ENCODE results near the gene NDUFS7.

DNA sequence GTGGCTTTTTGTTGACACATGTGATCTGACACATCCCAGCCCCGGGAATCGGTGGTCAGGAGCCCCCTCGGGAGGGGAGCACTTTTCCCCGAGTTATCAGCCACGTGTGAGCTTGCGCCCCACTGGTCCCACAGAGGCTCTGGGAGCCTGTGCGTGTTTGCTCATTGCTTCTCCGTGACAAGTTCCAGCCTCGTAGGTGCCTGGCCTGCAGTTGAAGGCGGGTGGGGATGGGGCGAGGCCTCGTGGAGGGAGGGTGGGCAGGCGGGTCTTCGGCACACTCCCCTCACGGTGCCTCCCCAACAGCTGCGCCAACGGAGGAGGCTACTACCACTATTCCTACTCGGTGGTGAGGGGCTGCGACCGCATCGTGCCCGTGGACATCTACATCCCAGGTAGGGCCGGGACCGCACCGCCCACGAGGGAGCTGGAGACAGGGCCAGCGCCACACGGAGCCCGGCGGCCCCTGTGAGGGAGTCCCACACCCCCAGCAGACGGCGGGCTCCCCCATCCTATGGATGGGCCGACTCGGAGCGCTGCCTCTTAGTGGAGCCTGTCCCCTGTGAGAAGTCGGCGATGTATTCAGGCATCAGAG, 9.3 kb downstream of the NDUFS7 start:
- TF ChIP-seq, protein P1, sequence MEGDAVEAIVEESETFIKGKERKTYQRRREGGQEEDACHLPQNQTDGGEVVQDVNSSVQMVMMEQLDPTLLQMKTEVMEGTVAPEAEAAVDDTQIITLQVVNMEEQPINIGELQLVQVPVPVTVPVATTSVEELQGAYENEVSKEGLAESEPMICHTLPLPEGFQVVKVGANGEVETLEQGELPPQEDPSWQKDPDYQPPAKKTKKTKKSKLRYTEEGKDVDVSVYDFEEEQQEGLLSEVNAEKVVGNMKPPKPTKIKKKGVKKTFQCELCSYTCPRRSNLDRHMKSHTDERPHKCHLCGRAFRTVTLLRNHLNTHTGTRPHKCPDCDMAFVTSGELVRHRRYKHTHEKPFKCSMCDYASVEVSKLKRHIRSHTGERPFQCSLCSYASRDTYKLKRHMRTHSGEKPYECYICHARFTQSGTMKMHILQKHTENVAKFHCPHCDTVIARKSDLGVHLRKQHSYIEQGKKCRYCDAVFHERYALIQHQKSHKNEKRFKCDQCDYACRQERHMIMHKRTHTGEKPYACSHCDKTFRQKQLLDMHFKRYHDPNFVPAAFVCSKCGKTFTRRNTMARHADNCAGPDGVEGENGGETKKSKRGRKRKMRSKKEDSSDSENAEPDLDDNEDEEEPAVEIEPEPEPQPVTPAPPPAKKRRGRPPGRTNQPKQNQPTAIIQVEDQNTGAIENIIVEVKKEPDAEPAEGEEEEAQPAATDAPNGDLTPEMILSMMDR (conservative IDR thresholded peaks at IDR 0.05; ENCODE audit: low read length): no peak
- TF ChIP-seq EZH2phosphoT487 (IDR thresholded peaks at IDR 0.05; ENCODE audit: borderline replicate concordance, low read depth, low read length): no peak
